KMS-11 (cell line): ENCODE results near the gene NACC1.

Experiments
- H2AFZ ChIP-seq: fragments of 200-600 bp; sonication (generic); 2 replicates; pipeline ENCODE4 v1.6.1; 2016; ENCODE audit warnings: antibody characterized with exemption, mixed run types, low read depth
- H3K27ac ChIP-seq: fragments of 200-600 bp; sonication (generic); 2 replicates; pipeline ENCODE4 v1.6.1; 2016; ENCODE audit warnings: mild to moderate bottlenecking, mixed run types
- H3K27me3 ChIP-seq: fragments of 200-600 bp; sonication (generic); 2 replicates; pipeline ENCODE4 v1.6.1; 2017; ENCODE audit warnings: mild to moderate bottlenecking, low read depth, mixed run types, moderate library complexity; ENCODE audit not compliant: insufficient read depth
- H3K36me3 ChIP-seq: fragments of 200-600 bp; sonication (generic); 2 replicates; pipeline ENCODE4 v1.6.1; 2017; ENCODE audit warnings: mild to moderate bottlenecking, mixed run types; ENCODE audit not compliant: insufficient read depth
- H3K4me1 ChIP-seq: fragments of 200-600 bp; sonication (generic); 2 replicates; pipeline ENCODE4 v1.6.1; 2016; ENCODE audit warnings: mild to moderate bottlenecking, low read depth, mixed run types; ENCODE audit not compliant: poor library complexity, severe bottlenecking
- H3K4me2 ChIP-seq: fragments of 200-600 bp; sonication (generic); 2 replicates; pipeline ENCODE4 v1.7.0; 2016; ENCODE audit warnings: mild to moderate bottlenecking, mixed run types
- H3K4me3 ChIP-seq: fragments of 200-600 bp; sonication (generic); IDR thresholded peaks from 2 replicates; pipeline ENCODE4 v1.6.1; 2017; ENCODE audit warnings: low read depth, low read length, mixed read lengths; ENCODE audit not compliant: insufficient read depth
- H3K79me2 ChIP-seq: fragments of 200-600 bp; sonication (generic); 2 replicates; pipeline ENCODE4 v1.6.1; 2016; ENCODE audit warnings: low read depth, mixed run types; ENCODE audit not compliant: insufficient read depth
- H3K9ac ChIP-seq: fragments of 200-600 bp; sonication (generic); 2 replicates; pipeline ENCODE4 v1.6.1; 2016; ENCODE audit warnings: mild to moderate bottlenecking, mixed run types
- H4K20me1 ChIP-seq: fragments of 200-600 bp; sonication (generic); 2 replicates; pipeline ENCODE4 v1.6.1; 2016; ENCODE audit warnings: mild to moderate bottlenecking, mixed run types; ENCODE audit not compliant: insufficient read depth
- TF ChIP-seq, protein P1 (sequence below): fragments of 200-600 bp; sonication (generic); conservative IDR thresholded peaks from 2 replicates; pipeline ENCODE4 v1.6.1; 2017; ENCODE audit warnings: low read depth, mild to moderate bottlenecking, antibody characterized with exemption, low read length, moderate library complexity, mixed read lengths

NACC1 gene

DNA sequence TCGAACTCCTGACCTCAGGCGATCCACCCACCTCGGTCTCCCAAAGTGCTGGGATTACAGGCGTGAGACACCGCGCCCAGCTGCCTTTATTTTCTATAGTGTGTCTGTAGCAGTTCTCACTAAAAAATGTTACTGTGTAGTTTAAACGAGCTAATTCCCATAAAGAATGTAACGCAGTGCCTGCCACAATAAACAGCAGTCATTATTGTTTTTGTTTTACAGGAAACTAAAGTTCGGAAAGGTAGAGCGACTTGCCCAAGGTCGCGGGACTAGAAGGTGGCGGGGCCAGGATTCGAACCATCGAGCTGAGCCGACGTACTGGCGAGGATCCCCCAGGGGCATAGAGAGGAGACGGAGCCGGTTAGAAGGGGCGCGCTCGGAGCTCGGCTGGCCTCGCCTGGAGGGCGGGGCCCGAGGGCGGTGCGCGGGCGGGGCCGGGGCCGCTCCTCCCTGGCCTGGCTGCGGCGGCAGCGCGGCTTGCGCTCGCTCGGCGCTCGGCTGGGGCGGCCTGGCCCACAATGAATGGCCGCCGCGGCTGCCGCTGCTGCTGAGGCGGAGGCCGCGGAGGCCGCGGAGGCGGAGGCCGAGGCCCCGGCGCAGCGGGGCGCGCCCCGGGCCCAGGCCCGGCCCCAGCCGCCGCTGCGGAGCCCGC is at the start of gene NACC1:
NACC1 (plus strand) TSS at position 493 of the 652 bp plus-strand sequence. CDS start 16,944 bp downstream, outside the sequence.
- H3K27me3 ChIP-seq, result no peaks in the 10 kb centered on the region
- H3K9ac ChIP-seq, result peak within 1 kb of the TSS; percentile 90
- TF ChIP-seq, protein P1, sequence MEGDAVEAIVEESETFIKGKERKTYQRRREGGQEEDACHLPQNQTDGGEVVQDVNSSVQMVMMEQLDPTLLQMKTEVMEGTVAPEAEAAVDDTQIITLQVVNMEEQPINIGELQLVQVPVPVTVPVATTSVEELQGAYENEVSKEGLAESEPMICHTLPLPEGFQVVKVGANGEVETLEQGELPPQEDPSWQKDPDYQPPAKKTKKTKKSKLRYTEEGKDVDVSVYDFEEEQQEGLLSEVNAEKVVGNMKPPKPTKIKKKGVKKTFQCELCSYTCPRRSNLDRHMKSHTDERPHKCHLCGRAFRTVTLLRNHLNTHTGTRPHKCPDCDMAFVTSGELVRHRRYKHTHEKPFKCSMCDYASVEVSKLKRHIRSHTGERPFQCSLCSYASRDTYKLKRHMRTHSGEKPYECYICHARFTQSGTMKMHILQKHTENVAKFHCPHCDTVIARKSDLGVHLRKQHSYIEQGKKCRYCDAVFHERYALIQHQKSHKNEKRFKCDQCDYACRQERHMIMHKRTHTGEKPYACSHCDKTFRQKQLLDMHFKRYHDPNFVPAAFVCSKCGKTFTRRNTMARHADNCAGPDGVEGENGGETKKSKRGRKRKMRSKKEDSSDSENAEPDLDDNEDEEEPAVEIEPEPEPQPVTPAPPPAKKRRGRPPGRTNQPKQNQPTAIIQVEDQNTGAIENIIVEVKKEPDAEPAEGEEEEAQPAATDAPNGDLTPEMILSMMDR, result no peak
- peaks cover 17% of the 10 kb centered on the region for H3K4me1 ChIP-seq
- H3K4me3 ChIP-seq, result no peak within 1 kb of the TSS
- H3K36me3 ChIP-seq, result no peaks in the 10 kb centered on the region
- H2AFZ ChIP-seq, result peak within 1 kb of the TSS; percentile 75
- H4K20me1 ChIP-seq, result peaks cover 4% of the 10 kb centered on the region; the same call in 1 of the 2 replicates
- peak within 1 kb of the TSS; percentile 75 for H3K27ac ChIP-seq
- H3K4me2 ChIP-seq, result peak within 1 kb of the TSS; percentile 76
- H3K79me2 ChIP-seq, result peaks cover 62% of the 10 kb centered on the region

- Histone ChIP-seq H3K4me1 (no peaks in the 10 kb centered on the region), H3K27me3 (peaks cover 51% of the 10 kb centered on the region), H2AFZ (no peak overlapping the region; the same call in 1 of the 2 replicates), H3K4me3 (no peak overlapping the region), H3K79me2 (no peaks in the 10 kb centered on the region), H3K9ac (no peak overlapping the region), H3K4me2 (no peak overlapping the region), H4K20me1 (no peaks in the 10 kb centered on the region), H3K27ac (no peak overlapping the region), H3K36me3 (no peaks in the 10 kb centered on the region)
- TF ChIP-seq, protein P1, result no peak
Observed at GRCh38 chr19:13069415-13070359, 48.4 kb upstream of the NACC1 start.

DNA sequence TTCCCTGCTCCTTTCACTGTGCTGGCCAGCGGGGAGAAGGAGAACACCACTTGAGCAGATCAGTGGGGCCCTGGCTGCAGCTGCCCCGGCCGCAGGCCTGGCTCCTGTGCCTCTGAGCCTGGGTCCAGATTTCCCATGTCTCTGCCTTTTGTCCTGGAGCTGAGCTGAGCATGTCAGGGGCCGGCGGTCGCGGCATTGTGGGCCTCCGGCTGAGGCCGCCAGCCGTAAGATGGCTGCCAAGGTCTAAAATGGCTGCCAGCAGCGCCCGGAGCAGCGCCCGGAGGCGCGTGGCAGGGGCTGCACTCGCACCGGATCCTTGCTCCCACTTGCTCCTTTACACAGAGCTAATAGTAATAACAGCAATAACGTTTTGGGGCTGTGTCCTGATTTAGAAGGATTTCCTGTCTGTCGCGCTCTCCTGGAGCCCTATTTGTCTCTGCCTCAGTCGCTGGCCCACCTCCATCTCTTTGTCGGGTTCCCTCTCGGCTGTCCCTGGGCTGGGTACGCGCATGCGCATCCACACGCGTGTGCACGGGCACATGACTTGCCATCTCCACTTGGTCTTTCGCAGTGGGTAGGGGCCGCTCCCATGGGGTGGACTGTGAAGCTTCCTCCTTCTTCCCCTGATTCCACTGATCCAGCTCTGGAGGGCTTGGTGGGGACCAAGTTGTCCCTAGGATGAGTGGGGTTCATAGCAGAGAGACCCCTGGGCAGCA is 47.5 kb upstream of the NACC1 start:
- Histone ChIP-seq H3K79me2 (no peaks in the 10 kb centered on the region), H3K4me1 (no peaks in the 10 kb centered on the region), H3K27ac (no peak overlapping the region), H2AFZ (no peak overlapping the region; the same call in 1 of the 2 replicates), H3K4me3 (no peak overlapping the region), H3K9ac (no peak overlapping the region), H3K36me3 (no peaks in the 10 kb centered on the region), H4K20me1 (no peaks in the 10 kb centered on the region), H3K4me2 (no peak overlapping the region), H3K27me3 (peaks cover 59% of the 10 kb centered on the region)
- TF ChIP-seq, protein P1, result no peak

DNA sequence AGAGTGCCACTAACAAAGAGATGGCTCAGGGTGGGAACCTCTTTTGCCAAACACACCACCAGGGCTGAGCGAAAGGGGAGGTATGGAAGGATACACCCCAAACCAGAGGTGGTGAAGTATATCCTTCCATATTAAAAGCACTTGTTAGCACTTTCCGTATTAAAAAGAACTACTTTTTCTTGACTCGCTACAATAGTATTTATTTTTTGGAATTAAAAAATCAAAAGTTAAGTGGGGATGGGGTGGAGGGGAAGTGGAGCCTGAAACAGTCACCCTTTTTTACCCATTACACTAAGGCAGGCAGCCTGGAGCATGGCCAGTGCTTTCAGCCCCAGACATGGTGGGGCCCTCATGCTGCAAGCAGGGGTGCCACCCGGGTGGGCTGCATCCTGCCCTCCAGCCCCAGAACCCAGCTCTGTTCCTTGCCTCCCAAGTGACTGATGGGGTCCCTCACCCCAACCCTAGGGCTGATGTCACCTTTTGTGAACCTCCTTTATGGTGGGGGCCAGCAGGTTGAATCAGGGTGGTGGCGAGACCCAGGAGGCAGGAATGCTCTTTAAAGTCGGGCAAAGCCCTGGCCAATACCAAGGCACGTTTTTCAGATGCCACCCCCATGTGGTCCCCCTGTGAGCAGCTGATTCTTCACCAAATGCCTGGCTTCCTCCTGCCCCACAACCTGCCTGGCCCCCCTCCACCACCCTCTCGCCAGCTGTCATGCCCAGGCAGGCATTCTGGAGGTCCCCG is 46.4 kb upstream of the NACC1 start:
- Histone ChIP-seq H4K20me1 (no peaks in the 10 kb centered on the region), H3K4me3 (no peak overlapping the region), H3K27me3 (peaks cover 69% of the 10 kb centered on the region), H3K79me2 (no peaks in the 10 kb centered on the region), H3K4me1 (no peaks in the 10 kb centered on the region), H3K36me3 (no peaks in the 10 kb centered on the region), H3K4me2 (no peak overlapping the region), H3K9ac (no peak overlapping the region), H3K27ac (no peak overlapping the region), H2AFZ (no peak overlapping the region)
- TF ChIP-seq, protein P1, result no peak
